CD4-positive, alpha-beta T cell treated with Interleukin-4 for 1 hour (primary cell): ENCODE results near the gene GXYLT2.
"Not testable (repeated sequence)": the region's sequence is repeated elsewhere in the genome, so short reads cannot be mapped to it uniquely, and the experiment has no call there.

ENCODE experiments used
- DNase-seq, 2 donors: peaks; one replicate each; pipeline ENCODE4 v3.0.0-alpha.2; 2020 to 2022

Gene GXYLT2

DNA sequence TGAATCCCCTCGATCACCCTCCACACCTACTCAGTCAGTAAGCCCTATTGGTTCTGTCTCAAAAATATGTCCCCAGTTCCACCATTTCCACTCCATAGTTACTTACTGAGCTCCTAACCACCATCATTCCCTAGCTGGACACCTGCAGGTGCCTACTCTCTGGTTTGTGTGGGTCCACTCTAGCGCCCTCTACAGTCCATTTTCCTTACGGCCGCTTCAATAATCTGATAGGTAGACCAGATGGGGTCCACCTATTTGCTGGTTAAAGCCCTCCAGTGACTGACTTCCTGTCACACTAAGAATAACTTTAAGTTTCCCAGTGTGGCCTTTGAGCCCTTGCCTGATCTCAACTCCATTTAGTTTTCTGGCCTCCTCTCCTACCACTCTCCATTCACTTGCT lies 5.0 kb downstream of the GXYLT2 start:
- DNase-seq = no peak

DNA sequence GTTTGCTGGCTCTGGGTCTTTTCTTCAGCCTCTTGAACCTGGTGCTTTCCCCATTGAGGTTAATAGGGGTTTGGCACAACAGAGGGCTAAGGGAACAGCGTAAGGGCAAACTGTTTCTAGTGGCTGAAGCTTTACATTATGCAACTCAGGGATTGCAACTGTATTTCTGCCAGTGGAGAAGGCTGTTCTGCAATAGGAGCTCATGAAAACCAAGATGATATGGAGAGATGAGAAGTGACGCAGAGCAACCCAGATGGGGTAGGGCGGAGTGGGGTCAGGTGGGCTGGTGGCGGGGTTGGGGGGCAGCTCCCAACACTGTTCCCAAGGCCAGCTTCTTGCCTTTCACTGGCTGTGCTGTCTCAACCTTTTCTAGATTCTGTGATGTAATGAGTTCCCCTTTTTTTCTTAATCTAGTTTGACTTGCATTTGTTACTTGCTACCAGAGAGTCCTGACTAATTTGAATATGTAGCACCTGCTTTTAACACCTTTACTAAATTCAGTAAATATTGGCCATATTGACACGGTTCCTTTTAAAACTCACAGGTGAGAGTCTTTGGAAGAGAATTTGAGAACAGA lies 7.2 kb downstream of the GXYLT2 start:
- no peak for DNase-seq

DNA sequence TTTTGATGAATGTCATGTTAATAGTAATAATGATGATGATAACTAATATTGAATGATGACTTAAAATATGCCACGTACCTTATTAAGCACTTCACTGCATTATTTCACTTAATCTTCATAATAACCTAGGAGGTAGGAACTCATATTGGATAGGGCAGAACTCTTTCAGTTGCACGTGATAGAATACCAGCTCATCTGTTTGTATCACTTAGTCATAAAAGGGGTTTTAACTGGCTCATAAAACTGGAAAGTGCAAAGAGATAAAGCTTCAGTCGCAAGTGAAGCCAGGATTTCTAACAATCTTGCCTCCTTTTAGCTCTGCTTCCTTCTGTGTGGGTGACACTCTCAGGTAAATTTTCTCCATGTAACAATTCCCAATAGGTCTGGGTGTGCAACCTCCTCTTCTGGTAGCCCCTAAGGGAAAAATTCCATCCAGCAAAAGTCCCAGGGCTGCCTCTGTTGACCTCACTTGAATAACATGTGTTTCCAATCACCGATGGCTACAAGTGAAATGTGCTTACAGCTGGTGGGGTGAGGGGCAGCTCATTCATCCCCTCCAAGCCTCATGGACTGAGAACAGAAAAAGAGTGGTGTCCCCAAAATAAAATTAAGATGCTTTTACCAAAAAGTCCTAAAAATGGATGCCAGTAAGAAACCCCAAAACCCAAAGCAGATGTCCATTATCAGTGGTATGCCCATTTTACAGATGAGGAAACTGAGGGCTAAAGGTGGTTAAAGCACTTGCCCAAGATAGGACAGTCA lies 9.3 kb downstream of the GXYLT2 start:
- no peak for DNase-seq

DNA sequence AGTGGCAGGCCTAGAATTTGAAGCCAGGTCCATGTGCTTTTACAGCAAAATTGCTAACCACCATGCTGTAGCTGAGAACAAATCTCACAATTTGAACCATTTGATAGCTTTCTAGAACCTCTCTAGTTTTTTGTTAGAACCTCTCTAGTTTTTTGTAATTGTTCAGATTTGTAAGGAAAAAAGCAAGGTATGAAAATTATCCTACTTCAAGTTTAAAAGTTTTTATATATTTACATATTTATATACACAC lies 9.8 kb downstream of the GXYLT2 start:
- no peak for DNase-seq

DNA sequence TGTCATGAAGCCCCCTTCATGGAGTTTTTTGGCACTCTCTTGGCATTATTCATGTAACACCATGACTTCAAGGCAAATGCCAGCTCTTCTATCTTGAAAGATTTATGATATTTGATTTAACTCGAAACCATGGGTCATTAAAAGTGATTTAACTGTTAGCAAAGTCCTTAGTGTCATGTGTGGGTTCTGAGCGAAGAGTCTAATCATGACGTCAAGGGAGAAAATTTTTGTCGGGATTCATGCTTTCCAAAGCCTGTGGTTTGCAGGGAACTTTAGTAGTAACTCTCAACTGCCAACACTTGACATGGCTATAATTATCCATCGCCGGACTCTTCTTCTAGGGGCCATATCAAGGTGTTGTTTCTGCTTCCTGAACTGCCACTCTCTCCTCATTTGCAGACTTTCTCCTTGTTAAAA lies 11.5 kb downstream of the GXYLT2 start:
- no peak for DNase-seq

DNA sequence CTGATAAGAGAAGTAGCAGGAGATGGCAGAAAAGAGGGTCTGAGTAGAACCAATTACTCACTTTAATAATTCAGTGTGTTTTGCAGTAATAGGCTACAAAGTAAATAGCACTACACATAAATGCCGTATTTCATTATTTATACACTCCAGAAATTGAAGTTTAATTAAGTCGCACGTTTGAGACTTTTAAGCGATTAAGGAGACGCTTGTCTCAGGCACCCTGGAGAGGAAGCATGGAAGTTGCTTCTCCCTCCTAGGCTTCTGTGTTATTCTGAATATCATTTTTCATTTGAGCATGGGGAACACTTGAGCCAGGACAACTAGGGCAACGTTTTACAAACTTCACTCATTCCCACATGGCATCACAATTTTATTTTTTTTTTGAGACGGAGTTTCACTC lies 12.2 kb downstream of the GXYLT2 start:
- no peak for DNase-seq

DNA sequence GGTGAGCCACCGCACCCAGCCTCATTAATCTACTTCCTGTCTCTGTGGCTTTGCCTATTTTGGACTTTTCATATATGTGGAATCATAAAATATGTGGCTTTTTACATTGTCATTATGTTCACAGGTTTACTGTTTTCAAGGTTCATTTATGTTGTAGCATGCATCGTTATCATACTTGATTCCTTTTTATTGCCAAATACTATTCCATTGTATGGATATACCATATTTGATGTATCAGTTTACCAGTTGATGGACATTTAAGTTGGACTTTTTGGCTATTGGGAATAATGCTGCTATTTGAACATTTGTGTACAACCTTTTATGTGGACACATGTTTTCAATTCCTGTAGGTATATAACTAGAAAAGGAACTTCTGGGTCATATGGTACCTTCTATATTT lies 14.0 kb downstream of the GXYLT2 start:
- DNase-seq = no peak

DNA sequence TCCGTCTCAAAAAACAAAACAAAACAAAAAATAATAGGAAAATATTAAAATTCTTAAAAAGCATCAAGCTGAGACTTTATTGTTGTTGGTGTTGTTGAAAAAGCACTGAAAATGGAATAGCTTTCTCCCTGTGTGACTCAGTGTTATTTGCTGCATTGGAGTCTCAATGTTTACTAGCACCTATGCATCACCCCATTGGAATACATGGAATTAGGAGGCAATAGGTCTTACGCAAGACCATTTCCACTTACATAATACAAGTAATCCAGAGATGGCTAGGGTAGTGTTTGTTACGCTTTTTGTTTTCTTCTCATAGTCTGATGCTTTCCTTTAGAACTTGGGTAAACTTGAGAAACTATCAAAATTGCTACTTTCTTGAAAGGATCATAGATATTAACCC lies 15.2 kb downstream of the GXYLT2 start:
- no peak for DNase-seq

DNA sequence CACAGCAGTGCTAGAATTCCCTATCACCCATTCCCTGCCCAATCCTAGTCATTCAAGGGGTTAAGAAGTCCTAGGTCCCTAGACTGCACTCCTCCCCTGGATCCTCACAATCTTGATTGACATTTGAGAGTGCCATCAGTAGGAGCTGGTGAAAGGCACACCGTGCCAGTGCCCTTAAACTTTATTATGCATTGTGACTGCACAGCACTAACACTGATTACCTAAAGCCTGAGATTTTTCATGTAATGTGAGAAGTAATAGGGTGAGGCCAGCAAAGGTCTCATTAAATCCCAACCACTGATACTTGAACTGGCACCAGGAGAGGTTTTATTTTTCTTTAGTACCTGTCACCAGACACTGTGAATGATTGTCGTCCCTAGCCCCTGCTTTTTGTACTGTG lies 16.3 kb downstream of the GXYLT2 start:
- no peak for DNase-seq

DNA sequence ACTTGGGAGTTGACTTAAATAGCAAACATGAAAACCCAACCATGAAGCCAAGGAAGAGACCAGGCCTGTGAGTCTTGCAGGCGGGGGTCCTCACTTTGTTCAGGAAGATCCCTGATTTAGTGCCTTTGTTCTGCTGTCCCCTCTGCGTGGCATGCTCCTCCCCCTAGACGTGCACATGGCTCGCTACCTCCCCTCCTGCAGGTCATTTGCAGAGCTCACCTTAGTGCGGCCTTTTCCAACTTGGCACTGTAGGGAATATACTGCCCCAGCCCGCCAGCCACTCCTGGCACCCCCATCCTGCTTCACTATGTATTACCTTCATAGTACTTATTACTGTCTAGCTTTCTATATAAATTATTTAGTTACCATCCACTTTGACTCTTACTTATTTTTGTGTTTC lies 18.3 kb downstream of the GXYLT2 start:
- no peak for DNase-seq

DNA sequence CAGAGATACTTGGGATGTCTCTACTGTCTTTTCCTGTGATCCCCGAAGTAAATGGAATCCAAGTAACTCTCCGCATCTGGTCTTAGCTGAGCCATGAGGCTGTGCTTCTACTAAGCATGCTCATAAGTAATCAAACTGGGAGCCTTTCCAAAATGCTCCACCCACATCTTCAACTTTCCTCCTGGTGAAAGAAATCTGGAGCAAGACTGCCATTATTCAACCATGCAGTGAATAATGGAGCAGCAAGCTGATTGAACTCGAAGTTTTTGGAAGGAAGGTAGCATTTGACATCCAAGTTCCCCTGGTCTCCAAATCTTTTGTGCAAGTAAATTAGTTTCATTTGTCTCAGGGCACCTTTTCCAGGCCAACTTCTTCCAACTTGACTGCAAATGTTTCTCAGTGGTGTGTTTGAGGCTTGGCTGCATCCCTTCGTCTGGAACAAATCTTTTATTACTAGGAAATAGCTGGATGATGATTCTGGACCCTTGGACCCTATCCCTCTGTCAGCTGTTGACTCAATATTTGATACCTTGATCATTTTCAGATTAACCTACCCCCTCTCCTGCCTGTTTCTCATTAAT lies 19.4 kb downstream of the GXYLT2 start:
- DNase-seq = no peak

DNA sequence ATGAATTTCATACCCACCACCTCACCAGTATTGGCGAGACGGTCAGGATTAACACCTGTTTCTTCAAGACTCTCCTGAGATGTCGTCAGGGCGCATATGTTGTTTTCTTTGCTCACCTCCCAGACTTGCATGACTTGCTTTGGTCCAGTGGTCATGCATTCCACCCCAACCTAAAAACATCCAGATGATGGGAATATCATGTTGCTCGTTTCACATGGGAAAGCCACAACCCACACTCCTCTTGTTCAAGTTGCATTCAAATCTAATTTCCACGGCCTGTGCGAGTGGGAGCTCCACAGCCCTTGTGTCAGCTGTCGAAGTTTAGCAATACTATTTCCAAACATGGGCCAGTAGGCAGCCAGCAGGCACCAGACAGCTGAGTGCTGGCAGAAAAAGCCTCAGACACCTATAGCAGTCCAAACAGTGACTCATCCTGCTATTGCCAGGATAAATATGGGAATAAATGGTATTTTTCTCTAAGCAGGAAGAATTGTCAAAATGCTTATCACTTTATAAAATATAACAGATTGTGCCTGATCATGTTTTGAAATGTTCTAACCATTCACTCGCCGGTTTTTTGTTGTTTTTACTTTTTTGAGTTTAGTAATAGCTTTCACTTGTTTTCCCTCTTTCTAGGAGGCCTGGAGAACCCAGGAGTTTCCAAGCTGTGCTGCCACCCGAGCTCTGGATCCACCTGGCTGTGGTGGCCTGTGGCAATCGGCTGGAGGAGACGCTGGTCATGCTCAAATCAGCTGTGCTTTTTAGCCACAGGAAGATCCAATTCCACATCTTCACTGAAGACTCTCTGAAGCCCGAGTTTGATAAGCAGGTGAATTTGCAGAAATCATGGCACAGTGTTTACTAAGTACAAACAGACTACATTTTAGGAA lies 20.1 kb downstream of the GXYLT2 start:
- no peak for DNase-seq

DNA sequence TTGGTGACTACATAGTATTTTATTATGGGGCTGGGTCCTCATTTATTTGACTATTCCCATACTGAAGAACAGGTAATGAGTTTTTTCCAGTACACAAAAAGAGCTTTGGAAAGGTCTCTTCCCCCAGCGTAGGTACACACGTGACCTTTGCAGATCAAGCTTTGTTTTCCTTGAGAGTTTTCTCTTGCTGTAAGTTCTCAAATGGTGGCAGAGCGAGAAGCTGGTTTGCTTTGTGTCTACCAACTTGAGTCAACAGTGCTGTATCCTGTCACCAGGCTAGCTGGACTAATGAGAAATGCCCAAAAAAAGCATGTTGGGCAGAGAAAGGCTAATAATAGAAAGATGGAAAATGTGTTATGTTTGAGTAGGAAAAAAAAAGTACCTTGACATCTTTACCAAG lies 21.7 kb downstream of the GXYLT2 start:
- DNase-seq = no peak

DNA sequence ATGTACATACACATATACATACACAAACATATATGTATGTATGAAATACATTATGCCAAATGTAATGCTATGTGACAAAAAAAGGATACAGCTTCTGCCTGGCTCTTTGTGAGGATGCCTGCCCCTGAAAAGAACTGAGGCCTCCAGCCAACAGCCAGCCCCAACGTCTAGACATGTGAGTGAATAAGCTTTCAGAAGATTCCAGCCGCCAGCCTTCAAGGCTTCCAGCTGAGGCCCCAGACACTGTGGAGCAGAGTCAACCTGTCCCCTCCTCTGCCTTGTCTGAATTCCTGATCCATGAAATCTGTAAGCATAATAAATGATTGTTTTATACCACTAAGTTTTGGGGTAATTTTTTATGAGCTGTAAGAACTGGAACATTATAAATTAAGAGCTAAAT lies 24.7 kb downstream of the GXYLT2 start:
- no peak for DNase-seq

DNA sequence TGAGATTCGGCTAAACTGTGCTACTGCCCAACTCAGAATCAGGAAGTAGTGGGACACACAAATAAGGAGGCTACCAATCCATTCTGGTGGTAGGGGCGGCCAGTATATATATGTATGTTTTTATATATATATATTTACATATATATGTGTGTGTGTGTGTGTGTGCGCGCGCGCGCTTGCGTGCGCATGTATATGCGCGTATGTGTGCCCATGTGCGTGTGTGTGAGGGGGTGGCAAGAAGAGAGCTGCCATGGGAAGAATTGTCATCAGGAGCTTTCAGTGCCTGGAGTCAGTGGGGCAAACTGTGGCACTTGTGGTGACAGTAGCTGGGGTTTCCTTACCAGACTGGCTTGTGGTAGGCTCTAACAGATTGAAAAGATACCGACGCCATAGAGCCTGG lies 26.5 kb downstream of the GXYLT2 start:
- DNase-seq = no peak

DNA sequence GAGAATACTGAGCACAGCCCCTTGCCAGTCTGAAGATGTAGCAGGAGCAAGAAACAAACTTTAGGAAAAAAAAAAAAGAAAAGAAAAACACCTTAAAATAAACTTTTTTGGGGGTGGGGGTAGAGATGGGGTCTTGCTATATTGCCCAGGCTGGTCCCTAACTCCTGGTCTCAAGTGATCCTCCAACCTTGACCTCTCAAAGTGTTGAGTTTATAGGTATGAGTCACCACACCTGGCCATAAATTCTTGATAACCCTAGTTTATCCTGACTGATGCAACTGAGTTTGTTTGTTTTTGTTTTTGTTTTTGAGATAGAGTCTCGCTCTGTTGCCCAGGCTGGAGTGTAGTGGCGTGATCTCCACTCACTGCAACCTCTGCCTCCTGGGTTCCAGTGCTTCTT lies 28.4 kb downstream of the GXYLT2 start:
- no peak for DNase-seq

DNA sequence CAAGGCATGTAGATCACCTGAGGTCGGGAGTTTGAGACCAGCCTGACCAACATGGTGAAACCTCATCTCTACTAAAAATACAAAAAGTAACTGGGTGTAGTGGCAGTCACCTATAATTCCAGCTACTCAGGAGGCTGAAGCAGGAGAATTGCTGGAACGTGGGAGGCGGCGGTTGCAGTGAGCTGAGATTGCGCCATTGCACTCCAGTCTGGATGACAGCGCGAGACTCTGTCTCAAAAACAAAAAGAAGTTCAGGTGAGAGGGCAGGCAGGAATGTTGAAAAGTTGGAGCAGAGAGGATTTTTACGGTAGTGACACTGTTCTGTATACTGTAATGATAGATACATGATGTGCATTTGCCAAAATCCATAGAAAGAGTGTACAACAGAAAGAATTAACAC lies 31.7 kb downstream of the GXYLT2 start:
- DNase-seq = no peak

DNA sequence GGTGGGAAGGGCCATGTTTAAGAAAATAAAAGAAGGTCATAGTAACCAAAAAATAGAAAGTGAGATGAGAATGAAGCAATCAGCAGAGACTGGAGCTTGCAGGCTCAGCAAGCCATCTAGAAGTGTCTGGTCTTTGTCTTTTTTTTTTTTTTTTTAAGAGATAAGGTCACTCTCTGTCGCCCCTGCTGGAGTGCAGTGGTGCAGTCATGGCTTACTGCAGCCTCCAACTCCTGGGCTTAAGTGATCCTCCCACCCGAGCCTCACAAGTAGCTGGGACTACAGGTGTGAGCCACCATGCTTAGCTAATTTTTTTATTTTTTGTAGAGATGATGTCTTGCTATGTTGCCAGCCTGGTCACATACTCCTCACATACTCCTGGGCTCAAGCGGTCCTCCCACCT lies 36.2 kb downstream of the GXYLT2 start:
- DNase-seq = no peak

DNA sequence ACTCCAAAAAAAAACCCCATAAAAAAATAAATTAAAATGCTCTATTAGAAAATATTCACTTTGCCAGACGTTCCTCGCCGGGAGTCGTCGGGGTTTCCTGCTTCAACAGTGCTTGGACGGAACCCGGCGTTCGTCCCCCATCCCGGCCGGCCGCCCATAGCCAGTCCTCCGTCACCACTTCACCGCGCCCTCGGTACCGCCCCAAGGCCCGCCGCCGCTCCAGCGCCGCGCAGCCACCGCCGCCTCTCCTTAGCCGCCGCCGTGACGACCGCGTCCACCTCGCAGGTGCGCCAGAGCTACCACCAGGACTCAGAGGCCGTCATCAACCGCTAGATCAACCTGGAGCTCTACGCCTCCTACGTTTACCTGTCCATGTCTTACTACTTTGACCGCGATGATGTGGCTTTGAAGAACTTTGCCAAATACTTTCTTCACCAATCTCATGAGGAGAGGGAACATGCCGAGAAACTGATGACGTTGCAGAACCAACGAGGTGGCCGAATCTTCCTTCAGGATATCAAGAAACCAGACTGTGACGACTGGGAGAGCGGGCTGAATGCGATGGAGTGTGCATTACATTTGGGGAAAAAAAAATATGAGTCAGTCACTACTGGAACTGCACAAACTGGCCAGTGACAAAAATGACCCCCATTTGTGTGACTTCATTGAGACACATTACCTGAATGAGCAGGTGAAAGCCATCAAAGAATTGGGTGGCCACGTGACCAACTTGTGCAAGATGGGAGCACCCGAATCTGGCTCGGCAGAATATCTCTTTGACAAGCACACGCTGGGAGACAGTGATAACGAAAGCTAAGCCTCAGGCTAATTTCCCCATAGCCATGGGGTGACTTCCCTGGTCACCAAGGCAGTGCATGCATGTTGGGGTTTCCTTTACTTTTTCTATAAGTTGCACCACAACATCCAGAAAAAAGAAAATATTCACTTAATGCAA lies 41.2 kb downstream of the GXYLT2 start:
- not testable (repeated sequence) for DNase-seq

DNA sequence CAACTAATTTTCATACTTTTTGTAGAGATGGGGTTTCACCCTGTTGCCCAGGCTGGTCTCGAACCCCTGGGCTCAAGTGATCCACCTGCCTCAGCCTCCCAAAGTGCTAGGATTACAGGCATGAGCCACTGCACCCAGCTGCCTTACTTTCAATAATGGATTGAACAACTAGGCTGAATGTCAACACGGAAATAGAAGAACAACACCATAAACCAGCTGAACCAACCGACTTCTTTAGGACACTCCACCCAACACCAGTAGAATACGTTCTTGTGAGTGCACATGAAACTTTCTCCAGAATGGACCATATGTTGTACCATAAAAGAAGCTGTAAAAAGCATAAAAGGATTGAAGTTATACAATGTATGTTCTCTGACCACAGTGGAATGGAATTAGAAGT lies 42.9 kb downstream of the GXYLT2 start:
- no peak for DNase-seq

DNA sequence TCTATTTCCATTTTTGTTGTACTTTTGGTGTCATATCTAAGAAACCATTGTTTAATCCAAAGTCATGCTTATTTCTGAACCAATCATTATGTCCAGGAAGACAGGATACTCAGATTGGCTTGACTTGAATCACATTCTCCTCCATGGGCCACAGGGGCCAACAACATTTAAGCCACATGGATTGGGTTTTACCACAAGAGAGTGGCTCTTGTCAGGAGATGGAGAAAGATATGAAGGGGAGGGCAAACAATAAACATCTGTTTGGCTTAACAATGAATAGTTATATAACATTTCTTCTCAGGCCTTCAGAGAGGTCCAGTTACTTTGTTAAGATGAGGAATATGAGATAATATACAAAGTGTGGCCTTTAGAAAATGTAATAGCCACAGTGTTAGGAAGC lies 44.6 kb downstream of the GXYLT2 start:
- no peak for DNase-seq

DNA sequence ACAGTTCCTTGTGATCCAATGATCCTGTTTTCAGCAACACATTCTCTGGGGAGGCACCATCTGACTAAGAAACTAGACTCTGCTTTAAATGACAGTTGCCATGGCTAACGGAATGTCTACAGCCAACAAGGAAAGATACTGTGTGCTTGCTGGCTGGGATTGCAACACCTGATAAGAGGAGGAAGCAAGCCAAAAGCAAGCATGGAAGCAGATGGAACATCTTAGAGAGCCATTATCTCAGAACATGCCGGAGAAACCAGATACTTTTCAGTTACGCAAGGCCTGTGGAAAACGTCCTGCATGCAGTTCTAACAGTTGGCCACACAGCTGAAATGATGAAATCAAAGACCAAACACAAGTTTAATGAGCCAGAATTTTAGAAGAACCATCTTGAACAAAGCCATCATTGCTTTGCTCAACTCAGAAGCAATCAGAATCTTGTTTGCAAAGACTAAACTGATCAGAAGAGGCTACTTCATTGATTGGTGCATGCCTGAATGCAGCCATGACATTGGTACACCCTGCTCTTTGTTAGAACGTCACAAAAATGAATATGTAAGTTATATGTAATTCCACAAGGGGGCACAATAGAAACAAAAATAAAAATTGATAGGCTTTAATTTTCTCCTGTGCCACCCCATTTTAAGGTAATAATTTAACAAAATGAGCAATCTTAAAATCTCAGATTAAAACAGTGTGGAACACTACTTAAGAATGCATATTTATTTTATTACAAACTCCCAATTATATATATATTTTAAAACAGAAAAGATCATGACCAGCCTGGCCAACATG lies 50.8 kb downstream of the GXYLT2 start:
- DNase-seq = peak; percentile 20 to 68
